CD4-positive, alpha-beta memory T cell (primary cell): ENCODE data around the gene DNM2. TPM values are rescaled to one million over a fixed set of nuclear protein-coding genes. Genes with fewer than 3 reads are reported as not detected.

Experiments
- CTCF ChIA-PET: fragments of 350-600 bp; sonication (Branson Sonifier 250); formaldehyde crosslinking; loops from one replicate; lab custom pipeline; 2021; ENCODE audit warnings: inconsistent platforms; ENCODE audit not compliant: partially characterized antibody; lab: Charles Lee
- POLR2A ChIA-PET: fragments of 350-600 bp; sonication (Branson Sonifier 250); formaldehyde crosslinking; loops from one replicate; lab custom pipeline; 2021; ENCODE audit not compliant: partially characterized antibody; lab: Charles Lee
- DNase-seq, 5 donors: peaks; one replicate each; pipeline versions ENCODE4 v3.0.0 to v3.0.0-alpha.2; 2020 to 2022; ENCODE audit warnings: mixed read lengths in 1 of 5
- H3K27ac ChIP-seq: one replicate; pipeline ENCODE4 v1.7.0; 2013; ENCODE audit warnings: low read depth, low read length
- H3K27me3 ChIP-seq: 2 replicates; pipeline ENCODE4 v1.7.0; 2013; ENCODE audit warnings: mild to moderate bottlenecking, low read length, moderate library complexity; ENCODE audit not compliant: insufficient read depth
- H3K36me3 ChIP-seq: 2 replicates; pipeline ENCODE4 v1.7.0; 2013; ENCODE audit warnings: mild to moderate bottlenecking, low read length, moderate library complexity; ENCODE audit not compliant: insufficient read depth
- H3K4me1 ChIP-seq: 2 replicates; pipeline ENCODE4 v1.7.0; 2013; ENCODE audit warnings: mild to moderate bottlenecking, low read length, moderate library complexity; ENCODE audit not compliant: insufficient read depth
- H3K4me3 ChIP-seq, 2 donors: one replicate each; pipeline ENCODE4 v1.7.0; 2013; ENCODE audit warnings: low read length in 2 of 2, mild to moderate bottlenecking in 1 of 2
- H3K9me3 ChIP-seq, 2 donors: one replicate each; pipeline ENCODE4 v1.7.0; 2013; ENCODE audit warnings: low read length in 2 of 2, control low read depth in 1 of 2; ENCODE audit not compliant: control insufficient read depth in 1 of 2
- H3K27ac Mint-ChIP-seq, 7 donors: one replicate each; pipeline ENCODE4 v1.8.0; 2020 to 2021; ENCODE audit warnings: mixed read lengths in 7 of 7, mild to moderate bottlenecking in 6 of 7, inconsistent platforms in 3 of 7, moderate library complexity in 3 of 7
- H3K27me3 Mint-ChIP-seq, 2 donors: one replicate each; pipeline ENCODE4 v1.8.0; 2020 to 2021; ENCODE audit warnings: mixed read lengths in 2 of 2
- H3K36me3 Mint-ChIP-seq, 2 donors: one replicate each; pipeline ENCODE4 v1.8.0; 2020 to 2021; ENCODE audit warnings: mixed read lengths in 2 of 2, inconsistent platforms in 1 of 2, mild to moderate bottlenecking in 1 of 2
- H3K4me1 Mint-ChIP-seq, 4 donors: one replicate each; pipeline ENCODE4 v1.8.0; 2020 to 2021; ENCODE audit warnings: mixed read lengths in 4 of 4, mild to moderate bottlenecking in 1 of 4
- H3K4me3 Mint-ChIP-seq, 8 donors: one replicate each; pipeline ENCODE4 v1.8.0; 2020 to 2021; ENCODE audit warnings: mixed read lengths in 8 of 8, mild to moderate bottlenecking in 7 of 8, moderate library complexity in 6 of 8, inconsistent platforms in 3 of 8
- H3K9me3 Mint-ChIP-seq, 8 donors: one replicate each; pipeline ENCODE4 v1.8.0; 2020 to 2021; ENCODE audit warnings: mixed read lengths in 8 of 8, mild to moderate bottlenecking in 5 of 8, inconsistent platforms in 3 of 8, moderate library complexity in 1 of 8
- intact Hi-C: fragments of 100-400 bp; cut with micrococcal nuclease; formaldehyde crosslinking; loops from one replicate; pipeline ENCODE4 v1.15.1; 2023
- polyA plus RNA-seq, 2 donors: library from polyadenylated mRNA; unstranded; fragments of 300-500 nt; fragmentation: Illumina TruSeq; gene quantifications; one replicate each; pipeline ENCODE4 v1.2.3, GENCODE V29; 2021
- total RNA-seq, 2 experiments: library from RNA; stranded (reverse); gene quantifications; one replicate each; pipeline ENCODE4 v1.2.3, GENCODE V29; 2021

Gene DNM2
- total and polyA plus RNA-seq, 4 experiments from 2014 or later: 46.3 to 272 (median 174) TPM

DNA sequence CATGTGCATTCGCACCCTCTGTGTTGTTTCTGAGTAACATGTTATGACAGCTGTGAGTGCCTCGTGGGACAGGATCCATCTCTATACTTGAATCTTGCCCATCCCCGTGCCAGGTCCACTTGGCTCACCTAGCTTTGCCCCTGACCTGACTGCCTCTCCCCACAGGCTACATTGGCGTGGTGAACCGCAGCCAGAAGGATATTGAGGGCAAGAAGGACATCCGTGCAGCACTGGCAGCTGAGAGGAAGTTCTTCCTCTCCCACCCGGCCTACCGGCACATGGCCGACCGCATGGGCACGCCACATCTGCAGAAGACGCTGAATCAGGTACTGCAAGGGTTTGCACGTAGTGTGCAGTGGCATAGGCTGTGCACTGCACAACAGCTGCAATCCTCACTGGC, 64.9 kb downstream of the DNM2 start:
- Histone ChIP-seq H3K9me3 (no peaks in the 10 kb centered on the region), H3K27me3 (no peaks in the 10 kb centered on the region), H3K4me1 (no peaks in the 10 kb centered on the region), H3K36me3 (peaks cover 62% of the 10 kb centered on the region), H3K27ac (no peak overlapping the region), H3K4me3 (no peak overlapping the region)
- peak overlapping the region in 2 of 7 donors; percentile 43 to 80 for H3K27ac Mint-ChIP-seq
- peaks cover 47 to 66% of the 10 kb centered on the region in 2 donors for H3K36me3 Mint-ChIP-seq
- no peaks in the 10 kb centered on the region for H3K27me3 Mint-ChIP-seq
- H3K4me1 Mint-ChIP-seq: peaks cover 0 to 5% (median 4%) of the 10 kb centered on the region in 4 donors
- peaks cover 0 to 2% (median 0%) of the 10 kb centered on the region in 8 donors for H3K9me3 Mint-ChIP-seq
- CTCF ChIA-PET: interaction anchor here (1.4 kb wide), 1 partner anchor 82 kb away, joined by 4 read pairs; the partner anchor contains the start of gene QTRT1
- POLR2A ChIA-PET: interaction anchor here (1.3 kb wide), 1 partner anchor 23 kb away, joined by 4 read pairs; no protein-coding TSS in a partner anchor
- H3K4me3 Mint-ChIP-seq: no peak overlapping the region
- intact Hi-C loops: no loop called here
- no peak for DNase-seq

DNA sequence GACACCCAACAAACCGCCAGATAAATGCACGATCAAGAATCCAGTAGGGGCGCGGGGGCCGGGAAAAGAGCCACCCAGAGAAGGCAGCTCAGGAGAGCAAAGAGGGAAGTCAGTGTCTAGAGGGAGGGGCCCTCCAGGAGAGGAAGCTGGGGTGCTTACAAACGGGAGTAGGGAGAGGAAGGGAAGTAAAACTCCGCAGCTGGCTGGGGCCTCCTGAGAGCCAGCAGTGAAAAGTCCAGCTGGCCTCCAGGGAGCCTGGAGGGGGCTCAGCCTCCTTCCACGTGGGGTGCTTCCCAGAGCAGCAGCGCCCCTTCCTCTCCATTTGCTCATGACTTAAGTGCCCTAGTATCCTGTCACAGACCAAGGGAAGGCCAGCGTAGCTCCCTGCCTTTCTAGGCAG, 66.4 kb downstream of the DNM2 start:
- CTCF ChIA-PET: interaction anchor here (0.6 kb wide), 1 partner anchor 1897 kb away, joined by 5 read pairs; the partner anchor contains the start of gene DHPS
- Histone ChIP-seq H3K27ac (no peak overlapping the region), H3K9me3 (no peaks in the 10 kb centered on the region), H3K27me3 (no peaks in the 10 kb centered on the region), H3K4me3 (no peak overlapping the region), H3K36me3 (peaks cover 70% of the 10 kb centered on the region), H3K4me1 (no peaks in the 10 kb centered on the region)
- Mint-ChIP-seq H3K27ac (peak overlapping the region in 3 of 7 donors; percentile 7 to 81 (median 57)), H3K4me1 (peaks cover 0 to 9% (median 2%) of the 10 kb centered on the region in 4 donors), H3K36me3 (peaks cover 51 to 75% of the 10 kb centered on the region in 2 donors), H3K27me3 (no peaks in the 10 kb centered on the region), H3K9me3 (peaks cover 0 to 2% (median 0%) of the 10 kb centered on the region in 8 donors), H3K4me3 (no peak overlapping the region)
- POLR2A ChIA-PET: no interaction called here
- no peak for DNase-seq
- intact Hi-C loops: no loop called here

DNA sequence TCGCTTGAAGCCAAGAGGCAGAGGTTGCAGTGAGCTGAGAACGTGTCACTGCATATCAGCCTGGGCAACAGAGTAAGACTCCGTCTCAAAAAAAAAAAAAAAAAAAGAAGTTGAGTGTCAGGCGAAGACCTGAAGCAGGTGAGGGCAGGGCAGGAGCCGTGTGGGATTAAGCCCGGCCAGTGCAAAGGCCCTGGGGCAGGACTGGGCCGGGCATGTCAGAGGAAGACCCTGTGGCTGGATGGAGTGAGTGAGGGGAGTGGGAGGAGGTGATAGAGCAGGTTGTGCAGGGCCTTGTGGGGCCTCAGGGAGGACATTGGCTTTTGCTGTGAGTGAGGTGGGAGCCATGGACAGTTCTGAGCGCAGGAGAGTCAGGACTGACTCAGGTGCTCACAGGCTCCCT, 70.3 kb downstream of the DNM2 start:
- intact Hi-C loops: no loop called here
- no peaks in the 10 kb centered on the region for H3K9me3 ChIP-seq
- H3K27me3 ChIP-seq: no peaks in the 10 kb centered on the region
- H3K4me3 Mint-ChIP-seq: no peak overlapping the region
- peaks cover 0 to 4% (median 0%) of the 10 kb centered on the region in 4 donors for H3K4me1 Mint-ChIP-seq
- no peak overlapping the region for H3K27ac ChIP-seq
- CTCF ChIA-PET: no interaction called here
- no peak for DNase-seq
- H3K27ac Mint-ChIP-seq: peak overlapping the region in 4 of 7 donors; percentile 29 to 77 (median 48)
- no peaks in the 10 kb centered on the region for H3K27me3 Mint-ChIP-seq
- no peaks in the 10 kb centered on the region for H3K4me1 ChIP-seq
- H3K36me3 Mint-ChIP-seq: peaks cover 34 to 69% of the 10 kb centered on the region in 2 donors
- POLR2A ChIA-PET: no interaction called here
- peaks cover 0 to 2% (median 0%) of the 10 kb centered on the region in 8 donors for H3K9me3 Mint-ChIP-seq
- H3K4me3 ChIP-seq: no peak overlapping the region
- H3K36me3 ChIP-seq: peaks cover 63% of the 10 kb centered on the region

DNA sequence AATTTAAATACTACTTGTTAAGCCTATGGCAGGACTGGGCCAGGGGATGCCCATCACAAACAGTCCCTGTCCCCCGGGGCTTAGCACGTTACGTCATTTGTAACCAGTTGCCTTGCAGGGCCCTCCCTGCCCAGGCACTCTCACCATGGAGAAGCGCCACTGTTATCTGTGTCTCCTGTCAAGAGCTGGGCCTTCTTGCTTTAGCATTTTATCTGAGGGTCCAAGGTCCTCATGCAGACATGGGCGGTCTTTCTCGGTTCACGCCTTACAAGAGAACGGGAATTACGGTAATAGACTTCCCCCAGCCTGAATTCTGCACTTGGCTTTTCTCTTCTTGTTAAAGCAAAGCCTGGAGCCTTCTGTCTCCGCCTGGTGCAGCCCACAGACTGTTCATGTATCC, 72.0 kb downstream of the DNM2 start:
- Mint-ChIP-seq H3K4me1 (peaks cover 0 to 4% (median 3%) of the 10 kb centered on the region in 4 donors), H3K27ac (no peak overlapping the region), H3K4me3 (no peak overlapping the region), H3K27me3 (no peaks in the 10 kb centered on the region), H3K36me3 (peaks cover 33 to 71% of the 10 kb centered on the region in 2 donors), H3K9me3 (peaks cover 0 to 2% (median 0%) of the 10 kb centered on the region in 8 donors)
- Histone ChIP-seq H3K27ac (no peak overlapping the region), H3K36me3 (peaks cover 69% of the 10 kb centered on the region), H3K9me3 (no peaks in the 10 kb centered on the region), H3K4me1 (no peaks in the 10 kb centered on the region), H3K4me3 (no peak overlapping the region), H3K27me3 (no peaks in the 10 kb centered on the region)
- no peak for DNase-seq
- POLR2A ChIA-PET: interaction anchor here (0.9 kb wide), 1 partner anchor 46 kb away, joined by 3 read pairs; the partner anchor contains the start of gene TMED1
- intact Hi-C loops: no loop called here
- CTCF ChIA-PET: no interaction called here

DNA sequence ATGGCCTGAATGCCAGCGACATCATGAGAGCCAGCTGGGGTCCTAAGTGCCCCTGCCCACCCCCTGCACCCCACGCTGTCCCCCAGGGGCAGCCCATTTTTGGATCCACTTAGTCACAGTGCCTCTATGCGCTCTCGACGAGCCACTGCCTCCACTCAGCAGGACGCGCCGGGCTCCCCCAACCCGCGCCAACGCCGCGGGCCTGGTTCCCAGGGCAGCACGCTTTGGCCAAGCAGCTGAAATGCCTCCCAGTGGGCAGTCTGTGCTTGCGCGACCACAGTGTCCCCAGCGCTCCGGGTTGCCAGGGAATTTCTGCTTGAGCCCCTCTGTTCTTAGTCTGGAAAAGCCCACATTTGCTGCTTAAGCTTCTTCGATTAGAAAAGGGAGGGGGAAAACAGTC, 78.8 kb downstream of the DNM2 start:
- H3K9me3 Mint-ChIP-seq: peaks cover 0 to 2% (median 0%) of the 10 kb centered on the region in 8 donors
- Histone ChIP-seq H3K27ac (peak overlapping the region; percentile 75), H3K27me3 (no peaks in the 10 kb centered on the region), H3K4me1 (peaks cover 40% of the 10 kb centered on the region), H3K36me3 (peaks cover 51% of the 10 kb centered on the region), H3K4me3 (peak overlapping the region in 1 of 2 donors; percentile 29), H3K9me3 (no peaks in the 10 kb centered on the region)
- DNase-seq: no peak
- ChIA-PET CTCF (no interaction called here), POLR2A (interaction anchor here (0.7 to 2.7 kb wide), 7 partner anchors 18 to 146 kb away, joined by 3 to 11 read pairs (median 3); partner anchors contain the start of genes DNM2, QTRT1 and TMED1)
- peaks cover 20 to 45% (median 29%) of the 10 kb centered on the region in 4 donors for H3K4me1 Mint-ChIP-seq
- peaks cover 25 to 66% of the 10 kb centered on the region in 2 donors for H3K36me3 Mint-ChIP-seq
- intact Hi-C loops: loop anchor here (1.0 kb wide), 2 partner anchors 68 to 79 kb away; no protein-coding TSS in a partner anchor
- H3K27ac Mint-ChIP-seq: peak overlapping the region; percentile 97 to 99 (median 98)
- H3K27me3 Mint-ChIP-seq: no peaks in the 10 kb centered on the region
- H3K4me3 Mint-ChIP-seq: peak overlapping the region; percentile 78 to 90 (median 86)

DNA sequence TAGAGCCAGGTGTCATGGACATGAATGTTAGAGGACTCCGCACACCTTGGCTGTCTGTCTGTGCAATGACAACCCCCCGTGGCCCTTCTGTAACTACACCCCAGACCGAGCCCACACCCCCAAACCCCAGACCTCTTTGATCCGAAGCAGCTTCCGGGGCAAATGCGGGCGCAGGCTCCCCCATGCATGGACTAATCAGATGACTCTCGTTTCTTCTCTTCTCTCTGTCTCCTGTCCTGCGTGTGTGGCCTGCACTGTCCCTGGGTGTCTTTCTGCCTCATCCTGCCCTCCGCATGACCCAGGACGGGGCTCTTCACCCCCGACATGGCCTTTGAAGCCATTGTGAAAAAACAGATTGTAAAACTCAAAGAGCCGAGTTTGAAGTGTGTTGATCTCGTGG, 79.2 kb downstream of the DNM2 start:
- Mint-ChIP-seq H3K36me3 (peaks cover 25 to 64% of the 10 kb centered on the region in 2 donors), H3K27ac (peak overlapping the region; percentile 97 to 99 (median 98)), H3K4me1 (peaks cover 20 to 45% (median 29%) of the 10 kb centered on the region in 4 donors), H3K27me3 (no peaks in the 10 kb centered on the region), H3K4me3 (peak overlapping the region; percentile 78 to 90 (median 86)), H3K9me3 (peaks cover 0 to 2% (median 0%) of the 10 kb centered on the region in 8 donors)
- Histone ChIP-seq H3K27me3 (no peaks in the 10 kb centered on the region), H3K36me3 (peaks cover 52% of the 10 kb centered on the region), H3K4me1 (peaks cover 40% of the 10 kb centered on the region), H3K27ac (peak overlapping the region; percentile 75), H3K4me3 (peak overlapping the region in 1 of 2 donors; percentile 29), H3K9me3 (no peaks in the 10 kb centered on the region)
- peak; percentile 58 to 82 (median 68) for DNase-seq
- intact Hi-C loops: loop anchor here (1.0 kb wide), 2 partner anchors 67 to 80 kb away; no protein-coding TSS in a partner anchor
- ChIA-PET POLR2A (interaction anchor here (0.7 to 2.7 kb wide), 6 partner anchors 33 to 147 kb away, joined by 3 to 11 read pairs (median 4); partner anchors contain the start of genes DNM2, QTRT1 and TMED1), CTCF (no interaction called here)
